Subcutaneous adipose tissue (tissue), 4 donors: ENCODE measurements around the gene TNS3. TPM values are rescaled to one million over a fixed set of nuclear protein-coding genes. Genes with fewer than 3 reads are reported as not detected.

Experiments used
- total RNA-seq, 4 donors: library from RNA; depleted of rRNA; stranded (reverse); fragments of >200 nt; gene quantifications; one replicate each; pipeline ENCODE4 v1.1.0, GENCODE V29; 2016
- TF ChIP-seq, protein P1 (sequence below): fragments of 450-650 bp; IDR thresholded peaks from one replicate; pipeline ENCODE4 v1.5.1; 2016; ENCODE audit warnings: low read depth, mild to moderate bottlenecking, control low read depth, antibody characterized with exemption, moderate library complexity

TNS3 gene
- total RNA-seq, 4 donors from 2014 or later, result 104 to 137 (median 110) TPM

DNA sequence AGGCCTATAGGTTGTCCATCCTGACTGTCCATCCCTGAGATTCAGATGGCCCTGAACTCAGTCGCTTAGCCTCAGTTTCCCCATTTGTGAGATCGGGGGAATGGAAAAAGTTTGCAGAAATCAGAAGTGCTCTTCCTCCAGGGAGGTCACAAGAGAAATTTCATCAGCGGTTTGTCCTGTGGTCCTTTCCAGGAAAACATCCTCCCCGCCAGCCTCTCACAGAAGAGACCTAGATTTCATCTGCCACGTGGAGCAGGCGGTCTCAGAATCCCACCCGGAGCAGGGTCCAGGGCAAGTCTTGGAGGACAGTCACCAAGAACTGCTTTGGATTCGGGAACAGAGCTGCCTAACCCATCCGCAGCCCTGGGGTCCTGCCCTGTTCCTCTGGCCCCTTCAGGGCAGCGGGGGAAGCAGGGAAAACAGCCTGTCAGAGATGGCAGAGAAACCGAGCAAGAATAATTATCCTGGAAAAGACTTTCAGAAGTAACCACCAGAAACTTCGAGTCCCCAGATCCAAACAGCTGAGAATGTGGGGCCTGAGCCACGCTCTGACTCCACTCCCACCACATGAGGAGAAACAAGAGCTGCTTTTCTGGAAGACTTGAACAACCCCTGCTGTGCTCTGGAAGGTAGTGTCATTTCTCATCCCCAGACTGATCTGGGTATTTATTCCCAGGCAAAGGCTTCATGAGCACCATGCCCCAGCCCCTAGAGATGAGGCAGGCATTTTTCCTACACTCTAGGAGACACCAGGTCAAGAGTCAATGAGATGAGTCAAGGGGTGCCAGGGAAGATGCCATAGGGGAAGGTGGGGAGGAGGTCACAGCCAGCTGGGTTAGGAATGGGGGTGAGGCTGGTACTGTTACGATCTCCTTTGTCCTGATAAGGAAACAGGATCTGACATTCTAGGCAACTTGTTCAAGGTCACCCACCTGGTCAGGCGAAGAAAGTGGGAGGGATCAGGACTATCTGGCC is 1.1 kb upstream of the TNS3 start:
- TF ChIP-seq, protein P1, sequence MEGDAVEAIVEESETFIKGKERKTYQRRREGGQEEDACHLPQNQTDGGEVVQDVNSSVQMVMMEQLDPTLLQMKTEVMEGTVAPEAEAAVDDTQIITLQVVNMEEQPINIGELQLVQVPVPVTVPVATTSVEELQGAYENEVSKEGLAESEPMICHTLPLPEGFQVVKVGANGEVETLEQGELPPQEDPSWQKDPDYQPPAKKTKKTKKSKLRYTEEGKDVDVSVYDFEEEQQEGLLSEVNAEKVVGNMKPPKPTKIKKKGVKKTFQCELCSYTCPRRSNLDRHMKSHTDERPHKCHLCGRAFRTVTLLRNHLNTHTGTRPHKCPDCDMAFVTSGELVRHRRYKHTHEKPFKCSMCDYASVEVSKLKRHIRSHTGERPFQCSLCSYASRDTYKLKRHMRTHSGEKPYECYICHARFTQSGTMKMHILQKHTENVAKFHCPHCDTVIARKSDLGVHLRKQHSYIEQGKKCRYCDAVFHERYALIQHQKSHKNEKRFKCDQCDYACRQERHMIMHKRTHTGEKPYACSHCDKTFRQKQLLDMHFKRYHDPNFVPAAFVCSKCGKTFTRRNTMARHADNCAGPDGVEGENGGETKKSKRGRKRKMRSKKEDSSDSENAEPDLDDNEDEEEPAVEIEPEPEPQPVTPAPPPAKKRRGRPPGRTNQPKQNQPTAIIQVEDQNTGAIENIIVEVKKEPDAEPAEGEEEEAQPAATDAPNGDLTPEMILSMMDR, result no peak

DNA sequence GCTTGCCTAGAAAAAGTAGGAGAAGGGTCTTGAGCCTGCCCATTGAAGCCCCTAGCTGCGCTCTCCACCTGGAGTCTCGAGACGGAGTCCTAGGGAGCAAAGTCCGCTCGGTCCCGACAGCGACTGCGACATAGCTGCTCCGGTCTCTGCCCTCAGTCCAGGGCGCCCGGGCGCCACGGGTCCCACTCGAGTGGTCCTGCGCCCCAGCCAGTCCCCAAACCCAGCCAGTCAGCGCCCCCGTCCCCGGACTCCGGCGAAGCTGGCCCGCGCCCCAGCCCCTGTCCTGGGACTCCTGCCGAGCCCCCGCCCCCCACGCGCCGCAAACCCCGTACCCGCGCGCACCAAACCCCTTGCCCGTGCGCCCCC is 490 bp downstream of the TNS3 start:
- TF ChIP-seq, protein P1, result no peak

DNA sequence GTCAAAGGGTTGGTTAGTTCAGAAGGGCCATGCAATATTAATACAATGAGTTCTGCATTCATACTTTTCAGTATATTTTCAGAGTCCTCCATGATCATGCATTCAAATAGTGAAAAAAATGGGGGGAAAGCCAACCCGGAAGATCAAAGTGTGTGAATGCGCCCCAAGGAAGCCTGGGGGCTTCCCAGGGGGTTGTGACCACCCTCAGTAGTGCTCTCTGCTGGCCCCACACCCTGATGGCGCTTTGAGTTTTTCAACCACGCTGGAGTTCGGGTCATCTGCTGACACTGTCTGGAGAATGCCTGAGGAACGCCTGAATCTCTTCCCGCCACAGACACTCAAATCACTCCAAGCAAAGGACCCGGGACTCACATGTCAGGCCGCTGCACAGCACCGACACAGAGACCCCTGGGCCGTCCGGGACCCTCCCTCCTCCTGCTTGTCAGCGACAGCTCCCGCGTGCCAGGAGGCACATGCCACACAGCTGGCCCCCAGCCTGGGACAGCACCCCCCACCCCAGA is 1.0 kb downstream of the TNS3 start:
- TF ChIP-seq, protein P1, result no peak

DNA sequence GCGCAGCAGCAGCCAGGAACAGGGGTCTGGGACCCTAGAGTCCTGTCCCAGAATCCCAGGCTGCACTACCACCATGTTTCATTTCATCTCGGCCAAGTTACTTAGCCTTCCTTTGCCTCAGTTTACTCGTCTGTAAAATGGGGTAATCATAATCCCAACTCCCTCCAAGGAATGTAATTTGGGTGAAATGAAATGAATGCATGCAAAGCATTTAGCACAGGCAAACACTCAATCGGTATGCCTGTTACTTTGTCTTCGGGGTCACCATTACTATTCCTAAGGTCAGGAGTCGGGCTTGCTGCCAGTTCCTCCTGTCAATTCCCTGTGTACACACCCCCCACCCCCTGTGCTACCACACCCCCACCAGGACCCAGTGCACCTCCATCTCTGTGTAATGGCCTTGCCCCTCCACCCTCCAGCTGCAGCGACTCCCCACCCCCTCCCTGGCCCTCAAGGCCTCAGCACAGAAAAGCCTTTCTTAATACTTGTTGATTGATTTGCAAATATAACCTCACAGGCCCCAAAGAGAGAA is 1.7 kb downstream of the TNS3 start:
- TF ChIP-seq, protein P1, result no peak

DNA sequence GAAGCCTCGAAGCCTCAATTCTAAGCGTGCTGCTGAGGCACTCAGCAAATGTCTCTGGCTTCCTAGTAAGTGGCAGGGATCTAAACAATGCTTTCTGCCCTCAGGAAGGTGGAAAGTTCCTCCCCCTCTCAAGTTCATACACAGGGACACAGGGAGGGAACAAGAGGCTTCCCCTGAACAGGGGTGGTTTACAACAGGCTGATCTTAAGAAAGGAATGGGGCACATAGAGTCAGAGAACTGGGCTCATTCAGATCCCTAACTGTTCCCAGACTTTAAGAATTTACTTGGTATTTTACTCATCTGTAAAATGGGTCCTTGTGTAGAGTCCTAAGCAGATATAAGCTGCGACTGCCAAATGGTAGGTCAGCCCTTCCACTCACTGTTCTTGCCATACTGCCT is 2.5 kb downstream of the TNS3 start:
- TF ChIP-seq, protein P1, result no peak

DNA sequence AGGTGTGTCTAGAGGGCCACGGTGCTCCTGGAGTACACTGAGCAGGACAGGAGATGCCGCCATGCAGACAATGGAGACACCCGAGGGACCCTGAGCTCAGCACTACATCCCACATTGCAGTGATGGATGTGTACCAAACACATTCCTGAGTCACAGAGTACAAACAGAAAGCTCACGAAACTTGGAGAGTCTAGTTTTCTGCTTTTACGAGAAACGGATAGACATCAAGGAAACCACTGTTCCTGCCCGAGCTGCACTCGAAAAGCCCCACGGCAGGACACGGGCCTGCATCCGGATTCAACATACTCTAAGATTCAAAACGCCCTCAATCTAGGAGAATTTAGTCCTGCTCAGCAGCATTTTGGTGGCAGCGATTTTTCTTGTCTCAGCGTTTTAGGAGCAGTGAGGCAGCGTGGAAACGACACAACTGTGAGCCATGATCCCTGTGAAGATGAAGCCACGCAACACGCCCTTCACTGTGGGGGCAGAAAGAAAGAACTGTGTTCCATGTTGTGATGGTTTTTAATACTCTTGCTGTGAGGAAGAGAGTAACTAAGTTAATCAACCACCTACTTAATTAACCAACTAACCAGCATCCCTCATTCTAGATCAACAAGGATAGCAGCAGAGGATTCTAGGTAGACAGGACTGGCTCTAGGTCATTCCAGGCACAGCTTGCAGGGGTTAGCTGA is 3.2 kb downstream of the TNS3 start:
- TF ChIP-seq, protein P1, result no peak
